HPDE6-E6E7 (cell line): ENCODE measurements around the gene NDUFB11.

Source experiments
- DNase-seq: peaks from one replicate; pipeline ENCODE4 v3.0.0; 2011; ENCODE audit warnings: missing footprints; ENCODE audit errors: extremely low spot score

Gene NDUFB11

DNA sequence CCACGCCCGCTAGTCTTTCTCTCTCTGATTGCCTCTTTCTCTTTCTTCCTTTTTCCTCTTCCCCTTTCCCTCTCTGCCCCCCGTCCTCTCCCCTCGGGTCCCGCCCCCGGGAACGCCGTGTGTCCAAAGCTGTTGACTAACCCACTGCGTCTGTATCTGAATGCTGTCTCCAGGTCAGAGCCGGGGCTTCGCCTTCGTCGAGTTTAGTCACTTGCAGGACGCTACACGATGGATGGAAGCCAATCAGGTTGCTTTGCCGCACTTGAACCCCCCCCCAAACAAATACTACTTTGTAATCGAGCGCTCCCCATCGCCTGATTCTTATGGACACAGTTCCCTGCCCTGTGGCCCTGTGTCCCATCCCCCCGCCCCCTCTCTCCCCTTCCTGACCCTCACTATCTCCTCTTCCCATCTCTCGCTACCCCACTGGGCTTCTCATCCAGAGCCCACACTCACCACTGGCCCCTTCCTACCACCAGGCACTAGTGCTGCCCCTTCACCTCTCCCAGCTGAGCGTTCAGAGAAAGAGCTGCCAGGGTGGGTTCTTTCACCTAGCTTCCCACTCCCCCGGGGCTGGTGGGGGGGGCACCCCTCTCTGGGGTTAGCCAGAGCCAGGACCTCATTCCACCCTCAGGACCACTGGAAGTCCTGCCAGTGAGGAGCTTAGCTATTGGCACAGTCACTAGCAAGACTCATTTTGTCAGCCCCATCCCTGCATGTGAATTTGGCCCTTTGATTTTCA is 30.5 kb upstream of the NDUFB11 start:
- DNase-seq = no peak

DNA sequence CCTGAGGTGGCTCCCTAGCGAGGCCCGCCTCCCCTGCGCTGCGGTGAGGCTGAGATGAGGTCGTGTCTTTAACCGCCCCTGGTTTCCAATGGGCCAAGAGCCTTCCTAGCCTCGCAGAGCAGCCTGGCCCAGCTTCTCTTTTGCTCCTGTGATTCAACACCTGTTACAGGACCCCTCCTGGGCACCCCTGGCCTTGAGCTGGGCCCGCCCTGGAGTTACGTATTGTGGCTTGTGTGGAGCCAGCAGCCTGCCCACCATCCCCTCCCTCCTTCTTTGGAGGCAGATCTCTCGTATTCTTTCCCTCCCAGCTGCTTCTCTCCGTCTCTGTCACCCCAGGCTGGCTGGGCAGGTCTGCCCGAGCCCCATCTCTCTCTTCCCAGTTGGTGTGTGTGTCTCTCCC is 29.9 kb upstream of the NDUFB11 start:
- DNase-seq = no peak

DNA sequence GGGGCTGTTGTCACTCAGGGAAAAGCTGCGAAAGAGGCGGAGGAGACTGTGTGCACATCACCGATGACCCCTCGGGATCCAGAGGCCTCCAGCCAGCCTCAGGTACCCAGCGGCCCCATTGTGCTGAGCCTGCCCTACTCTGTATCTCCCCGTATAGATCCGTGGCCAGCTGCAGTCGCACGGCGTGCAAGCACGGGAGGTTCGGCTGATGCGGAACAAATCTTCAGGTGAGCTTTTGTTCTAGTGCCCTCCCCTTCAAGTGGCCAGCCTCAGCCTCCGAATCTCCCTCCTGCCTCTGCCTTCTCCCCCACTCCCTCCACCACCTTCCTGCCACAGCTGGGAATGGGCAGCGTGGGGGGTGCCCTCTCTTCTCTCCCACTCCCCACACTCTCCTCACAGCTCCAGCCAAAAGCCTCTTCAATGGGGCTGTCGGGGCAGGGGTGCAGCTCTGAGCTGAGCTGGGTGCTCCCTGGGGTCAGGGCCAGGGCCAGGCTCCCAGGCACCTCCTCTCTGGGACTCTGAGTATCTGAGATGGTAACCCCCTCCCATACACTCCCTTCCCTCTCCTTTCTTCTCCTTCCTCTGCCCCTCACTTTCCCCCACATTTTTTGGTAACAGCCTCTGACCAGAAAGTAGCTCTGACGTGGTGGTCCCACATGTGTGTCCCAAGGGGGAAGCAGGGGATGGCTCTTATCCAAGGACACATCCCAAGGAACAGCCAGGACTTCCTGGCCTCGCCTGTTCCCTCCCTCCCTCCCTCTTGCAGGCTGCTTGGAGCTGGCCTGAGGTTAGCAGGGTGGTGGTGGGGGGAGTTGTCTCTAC is 28.7 kb upstream of the NDUFB11 start:
- DNase-seq = no peak

DNA sequence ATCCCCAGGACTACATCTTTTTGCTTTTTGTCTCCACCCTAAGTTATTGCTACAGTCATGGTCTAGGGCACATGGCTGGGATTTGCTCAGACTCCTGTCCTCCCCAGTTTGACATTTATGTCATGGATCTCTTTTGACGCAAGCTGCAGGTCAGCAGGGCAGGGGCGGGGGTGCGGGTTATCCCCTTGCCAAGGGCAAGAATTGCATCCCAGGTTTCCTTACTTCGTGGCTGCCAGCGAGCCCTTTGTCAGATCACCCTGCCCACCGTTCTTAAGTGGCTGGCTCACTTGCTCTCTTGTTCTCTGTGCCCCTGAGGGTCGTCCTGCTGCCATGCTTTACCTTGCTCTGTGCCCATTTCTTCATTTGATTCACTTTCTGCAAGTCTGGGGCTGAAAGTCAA is 28.0 kb upstream of the NDUFB11 start:
- no peak for DNase-seq

DNA sequence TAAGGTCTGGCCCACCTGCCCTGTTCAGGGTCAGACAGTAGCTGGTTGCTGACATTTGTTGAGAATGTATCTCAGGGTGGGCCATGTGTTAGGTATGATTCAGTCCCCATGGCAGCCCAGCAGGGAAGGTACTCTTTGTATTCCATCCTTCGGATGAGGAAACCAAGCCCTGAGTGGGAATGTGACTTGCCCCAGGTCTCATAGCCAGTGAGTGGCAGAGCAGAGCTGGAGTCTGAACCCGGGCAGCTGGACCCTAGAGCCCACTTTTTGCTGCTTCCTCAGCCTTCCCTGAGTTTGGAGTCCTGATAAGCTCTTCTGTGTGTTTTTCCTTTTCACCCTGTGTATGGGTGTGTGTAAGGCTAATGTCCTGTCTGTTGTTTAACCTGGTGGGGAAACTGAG is 27.5 kb upstream of the NDUFB11 start:
- DNase-seq = no peak

DNA sequence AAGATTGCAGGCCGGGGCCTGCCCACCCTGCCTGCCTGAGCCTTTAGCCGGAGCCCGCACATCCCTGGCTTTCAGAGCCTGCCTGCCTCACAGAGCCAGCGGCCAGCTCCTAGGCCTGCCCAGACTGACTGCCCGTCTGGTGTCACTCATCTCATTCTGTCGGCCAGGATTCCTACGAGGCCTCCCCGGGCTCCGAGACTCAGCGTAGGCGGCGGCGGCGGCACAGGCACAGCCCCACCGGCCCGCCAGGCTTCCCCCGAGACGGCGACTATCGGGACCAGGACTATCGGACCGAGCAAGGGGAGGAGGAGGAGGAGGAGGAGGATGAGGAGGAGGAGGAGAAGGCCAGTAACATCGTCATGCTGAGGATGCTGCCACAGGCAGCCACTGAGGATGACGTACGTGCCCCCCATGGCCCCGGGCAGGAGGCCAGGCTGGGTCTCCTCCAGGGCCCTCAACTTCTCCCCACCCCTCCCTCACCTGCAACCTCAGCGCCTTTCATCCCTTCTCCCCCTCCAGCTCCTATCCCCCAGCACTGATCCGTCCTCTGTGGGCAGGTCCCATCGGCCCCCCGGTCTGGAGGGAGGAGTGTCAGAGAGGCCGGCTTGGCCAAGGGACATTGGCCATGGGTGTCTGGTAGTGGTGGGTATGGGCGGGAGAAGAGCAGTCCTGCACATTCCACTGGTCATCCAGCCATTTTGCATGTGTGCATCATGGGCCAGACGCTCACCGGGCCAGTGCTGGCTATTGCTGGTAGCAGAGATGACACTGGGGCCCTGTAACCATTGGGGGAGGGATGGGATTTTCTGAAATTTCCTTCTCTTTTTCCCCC is 26.6 kb upstream of the NDUFB11 start:
- no peak for DNase-seq

DNA sequence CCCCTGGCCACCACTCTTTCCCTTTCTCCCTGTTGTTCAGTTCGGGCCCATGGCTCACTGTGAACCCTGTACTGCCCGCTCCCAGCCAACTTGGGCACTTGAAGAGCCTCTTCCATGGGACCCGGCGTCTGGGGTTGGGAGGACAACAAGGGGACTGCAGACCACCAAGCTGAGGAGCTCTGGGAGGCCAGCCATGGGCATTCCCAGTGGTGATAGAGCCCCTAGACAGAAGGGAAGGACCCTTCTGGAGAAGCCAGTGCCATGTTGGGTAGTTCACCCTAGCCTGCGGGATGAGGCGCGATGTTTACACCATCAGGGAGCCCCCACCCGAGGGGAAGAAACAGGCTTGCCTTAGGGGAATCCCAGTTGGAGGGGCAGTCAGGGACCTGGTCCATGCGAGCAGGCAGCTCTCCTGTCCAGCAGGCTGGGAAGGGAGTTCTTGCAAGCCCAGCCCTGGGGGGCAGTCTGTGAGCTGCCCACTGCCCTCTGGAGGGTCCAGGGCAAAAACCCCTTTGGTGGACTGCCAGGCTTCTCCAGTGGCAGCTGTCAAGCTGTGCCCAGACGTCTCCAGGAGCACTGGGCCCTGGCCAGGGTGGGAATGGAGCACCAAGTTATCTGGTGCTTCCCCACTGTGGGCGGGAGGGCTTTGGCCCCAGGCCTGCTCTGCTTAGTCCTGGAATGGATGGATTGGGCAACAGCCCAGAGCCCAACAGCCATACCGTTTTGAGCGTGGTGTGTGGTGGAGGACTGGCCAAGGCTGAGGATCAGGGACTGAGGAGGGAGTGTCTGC is 25.4 kb upstream of the NDUFB11 start:
- DNase-seq = no peak

DNA sequence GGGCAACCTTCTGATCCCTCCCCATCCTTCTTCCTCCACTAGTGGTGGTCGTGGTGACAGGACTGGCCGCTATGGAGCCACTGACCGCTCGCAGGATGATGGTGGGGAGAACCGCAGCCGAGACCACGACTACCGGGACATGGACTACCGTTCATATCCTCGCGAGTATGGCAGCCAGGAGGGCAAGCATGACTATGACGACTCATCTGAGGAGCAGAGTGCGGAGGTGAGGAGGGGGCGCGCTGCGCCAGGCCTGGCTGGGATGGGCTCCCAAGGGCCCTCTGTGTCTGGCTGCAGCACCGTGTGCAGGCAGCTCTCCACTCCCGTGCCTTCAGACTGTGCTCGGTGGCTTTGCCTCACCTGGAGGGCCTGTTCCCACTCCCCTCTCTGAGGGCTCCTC is 24.8 kb upstream of the NDUFB11 start:
- DNase-seq = no peak

DNA sequence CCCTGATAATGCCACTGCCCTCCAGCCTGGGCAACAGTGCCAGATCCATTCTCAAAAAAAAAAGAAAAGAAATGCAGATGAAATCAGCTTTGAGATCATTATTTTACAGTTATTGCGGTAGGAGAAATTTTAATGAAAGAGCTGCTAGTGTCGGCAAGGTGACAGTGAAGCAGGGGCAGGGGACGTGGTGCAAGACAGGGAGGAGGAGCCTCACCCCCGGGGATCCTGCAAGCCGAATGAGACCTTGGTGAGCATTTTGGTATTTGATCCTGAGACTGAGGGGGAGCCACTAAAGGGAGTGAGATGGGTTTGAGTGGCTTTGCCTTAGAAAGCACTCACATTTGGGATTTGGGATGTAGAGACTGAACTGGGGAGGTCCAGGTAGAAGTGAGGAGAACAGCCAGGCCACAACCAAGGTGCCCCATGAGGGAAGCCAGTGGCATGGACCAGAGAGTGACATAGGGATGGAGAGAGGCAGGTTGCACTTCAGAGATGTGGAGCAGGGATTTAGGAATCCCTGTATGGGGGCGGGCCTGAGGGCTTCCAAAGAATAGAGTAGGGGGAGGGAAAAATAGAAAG is 24.1 kb upstream of the NDUFB11 start:
- no peak for DNase-seq

DNA sequence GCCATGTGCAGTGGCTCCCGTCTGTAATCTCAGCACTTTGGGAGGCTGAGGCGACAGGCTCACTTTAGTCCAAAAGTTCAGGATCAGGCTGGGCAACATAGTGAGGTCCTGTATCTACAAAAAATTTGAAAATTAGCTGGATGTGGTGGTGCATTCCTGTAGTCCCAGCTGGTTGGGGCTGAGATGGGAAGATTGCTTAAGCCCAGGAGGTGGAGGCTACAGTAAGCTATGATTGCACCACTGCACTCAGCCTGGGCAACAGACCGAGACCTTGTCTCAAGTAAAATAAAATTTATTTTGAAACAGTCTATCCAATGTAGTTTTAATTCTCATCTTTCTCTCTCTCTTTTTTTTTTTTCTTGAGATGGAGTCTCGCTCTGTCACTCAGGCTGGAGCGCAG is 21.6 kb upstream of the NDUFB11 start:
- DNase-seq = no peak

DNA sequence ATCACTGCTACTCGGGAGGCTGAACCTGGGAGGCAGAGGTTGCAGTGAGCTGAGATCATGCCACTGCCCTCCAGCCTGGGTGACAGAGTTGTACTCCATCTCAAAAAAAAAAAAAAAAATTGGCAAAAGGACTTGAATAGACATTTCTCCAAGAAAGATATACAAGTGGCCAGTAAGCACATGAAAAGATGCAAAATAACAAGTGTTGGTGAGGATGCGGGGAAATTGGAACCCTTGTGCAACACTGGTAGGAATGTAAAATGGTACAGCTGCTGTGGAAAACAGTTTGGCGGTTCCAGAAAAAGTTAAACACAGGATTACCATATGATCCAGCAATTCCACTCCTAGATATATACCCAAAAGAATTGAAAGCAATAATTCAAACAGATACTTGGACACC is 19.9 kb upstream of the NDUFB11 start:
- DNase-seq = no peak

DNA sequence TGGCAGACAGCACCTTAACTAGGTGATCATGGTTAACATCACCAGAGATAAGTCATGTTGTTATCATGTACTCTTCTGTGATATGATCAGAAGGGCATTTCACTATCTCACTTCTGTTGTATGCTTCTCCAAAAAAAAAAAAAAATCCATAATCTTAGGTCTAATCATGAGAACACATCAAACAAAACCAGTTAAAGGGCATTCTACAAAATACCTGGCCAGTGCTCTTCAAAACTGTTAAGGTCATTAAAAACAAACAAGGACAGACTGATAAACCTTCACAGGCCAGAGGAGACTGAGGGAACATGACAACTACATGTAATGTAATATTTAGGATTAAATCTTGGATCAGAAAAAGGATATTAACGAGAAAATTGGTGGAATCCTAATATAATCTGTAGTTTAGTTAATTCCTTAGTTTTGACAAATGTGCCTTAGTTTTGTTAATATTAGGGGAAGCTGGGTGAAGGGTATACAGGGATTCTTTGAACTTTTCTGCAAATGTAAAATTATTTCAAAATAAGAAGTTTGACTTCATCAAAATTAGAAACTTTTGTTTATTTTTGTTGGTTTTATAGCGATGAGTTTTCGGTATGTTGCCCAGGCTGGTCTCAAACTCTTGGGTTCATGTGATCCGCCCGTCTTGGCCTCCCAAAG is 18.6 kb upstream of the NDUFB11 start:
- no peak for DNase-seq

DNA sequence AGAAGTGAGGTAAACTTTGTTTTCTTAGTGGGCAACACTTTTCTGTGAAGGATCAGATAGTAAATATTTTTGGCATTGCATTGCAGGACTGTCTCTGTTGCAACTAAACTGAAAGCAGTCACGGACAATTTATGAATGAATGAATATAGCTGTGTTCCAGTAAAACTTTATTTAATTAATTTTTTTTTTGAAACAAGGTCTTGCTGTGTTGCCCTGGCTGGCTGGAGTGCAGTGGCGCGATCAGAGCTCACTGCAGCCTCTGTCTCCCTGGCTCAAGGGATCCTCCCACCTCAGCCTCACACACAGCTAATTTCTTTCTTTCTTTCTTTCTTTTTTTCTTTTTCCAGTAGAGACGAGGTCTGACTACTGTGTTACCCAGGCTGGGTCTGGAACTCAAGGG is 16.3 kb upstream of the NDUFB11 start:
- no peak for DNase-seq

DNA sequence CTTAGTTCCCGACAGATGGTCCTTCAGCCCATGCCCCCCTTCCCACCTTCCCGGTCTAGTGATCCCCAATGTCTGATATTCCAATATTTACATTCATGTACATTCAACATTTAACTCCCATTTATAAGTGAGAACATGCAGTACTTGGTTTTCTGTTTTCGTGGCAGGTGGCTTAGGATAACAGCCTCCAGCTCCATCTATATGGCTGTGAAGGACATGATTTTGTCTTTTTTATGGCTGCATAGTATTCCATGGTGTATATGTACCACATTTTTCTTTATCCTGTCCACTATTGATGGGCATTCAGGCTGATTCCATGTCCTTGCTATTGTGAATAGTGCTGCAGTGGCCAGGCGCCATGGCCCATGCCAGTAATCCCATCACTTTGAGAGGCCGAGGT is 14.3 kb upstream of the NDUFB11 start:
- DNase-seq = no peak

DNA sequence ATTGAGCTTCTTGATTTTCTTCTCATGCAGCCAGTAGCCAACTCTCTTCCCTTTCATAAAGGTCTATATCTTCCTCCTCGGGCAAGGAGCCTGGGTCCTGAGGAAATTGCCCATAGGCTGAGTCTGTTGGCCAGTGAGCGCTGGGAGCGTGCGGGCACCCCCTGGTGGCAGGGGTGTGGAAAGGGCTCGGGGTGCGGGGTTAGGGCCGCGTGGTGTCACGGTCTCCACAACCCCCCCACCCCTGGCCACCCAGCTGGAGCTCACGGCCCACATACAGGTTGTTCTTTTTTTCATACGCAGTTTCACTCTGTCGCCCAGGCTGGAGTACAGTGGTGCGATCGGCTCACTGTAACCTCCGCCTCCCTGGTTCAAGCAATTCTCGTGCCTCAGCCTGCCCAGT is 13.6 kb upstream of the NDUFB11 start:
- DNase-seq = no peak

DNA sequence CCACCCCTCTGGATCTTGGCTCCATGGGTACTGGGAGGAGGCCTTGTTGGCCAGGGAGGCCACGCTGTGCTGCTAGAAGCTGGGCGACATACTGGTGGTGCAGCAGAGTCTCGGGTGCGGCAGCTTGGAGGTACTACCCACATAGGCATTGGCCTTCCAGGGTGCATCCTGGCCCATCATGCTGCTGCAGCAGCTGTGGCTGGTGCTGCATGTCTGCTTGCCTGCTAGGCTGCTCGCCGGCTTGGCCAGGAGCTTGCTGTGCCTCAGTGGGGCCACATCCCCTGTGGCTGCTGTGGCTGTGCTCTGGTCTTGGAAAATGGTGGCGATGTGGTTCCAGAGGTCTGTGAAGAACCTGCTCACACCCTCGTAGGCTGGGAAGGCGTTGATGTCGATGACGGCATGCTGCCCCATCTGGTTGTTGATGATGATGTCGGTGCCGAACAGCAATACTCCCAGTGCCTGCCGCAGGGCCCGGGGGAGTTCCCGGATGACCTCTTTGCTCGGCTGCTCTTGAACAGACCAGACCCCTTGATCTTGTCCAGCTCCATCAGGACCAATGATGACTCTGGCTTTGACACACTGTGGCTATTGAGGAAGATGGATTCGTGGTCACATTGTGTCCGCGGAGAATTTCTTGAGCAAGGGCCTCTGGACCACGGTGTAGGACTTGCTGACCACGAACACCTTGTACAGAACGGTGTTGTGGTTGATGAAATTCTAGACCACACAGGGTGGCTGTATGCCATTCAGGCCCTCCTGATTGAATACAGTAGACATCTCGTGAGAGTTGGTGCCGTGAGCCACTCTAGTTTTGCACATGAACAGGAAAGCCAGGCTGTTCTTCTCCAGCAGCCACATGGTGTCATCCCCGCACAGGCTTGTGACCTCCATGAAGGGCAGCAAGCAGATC is 12.4 kb upstream of the NDUFB11 start:
- no peak for DNase-seq

DNA sequence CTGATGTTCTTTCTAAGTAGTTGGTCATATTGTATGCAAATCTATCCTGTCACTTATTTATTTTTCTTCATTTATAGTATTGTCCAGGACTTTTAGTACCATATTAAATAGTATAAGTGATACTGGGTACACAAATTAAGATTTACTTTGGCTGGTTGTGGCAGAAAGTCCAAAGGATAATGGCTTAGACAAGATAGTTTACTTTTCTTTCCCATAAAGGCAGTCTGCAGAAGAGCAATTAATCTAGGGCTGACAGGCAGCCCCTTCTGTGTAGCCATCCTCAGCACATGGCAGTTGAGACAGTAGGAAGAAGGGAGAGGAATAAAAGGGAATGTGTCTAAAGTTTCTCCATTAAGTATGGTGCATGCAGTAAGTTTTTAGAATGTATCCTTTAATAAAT is 6.9 kb upstream of the NDUFB11 start:
- DNase-seq = no peak

DNA sequence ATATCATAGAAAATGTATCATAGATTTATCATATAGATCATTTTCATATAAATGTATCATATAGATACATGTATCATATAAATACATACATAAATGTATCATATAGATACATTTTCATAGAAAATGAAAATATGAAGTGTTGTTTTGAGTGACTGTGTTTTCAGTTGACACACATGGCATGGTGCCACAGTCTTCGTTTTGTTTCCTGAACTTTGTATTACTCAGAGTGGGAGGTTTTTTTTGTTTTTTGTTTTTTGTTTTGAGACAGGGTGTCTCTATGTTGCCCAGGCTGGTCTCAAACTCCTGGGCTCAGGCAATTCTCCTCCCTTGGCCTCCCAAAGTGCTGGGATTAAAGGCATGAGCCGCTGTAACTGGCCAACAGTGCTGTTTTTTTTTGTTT is 4.4 kb upstream of the NDUFB11 start:
- no peak for DNase-seq

DNA sequence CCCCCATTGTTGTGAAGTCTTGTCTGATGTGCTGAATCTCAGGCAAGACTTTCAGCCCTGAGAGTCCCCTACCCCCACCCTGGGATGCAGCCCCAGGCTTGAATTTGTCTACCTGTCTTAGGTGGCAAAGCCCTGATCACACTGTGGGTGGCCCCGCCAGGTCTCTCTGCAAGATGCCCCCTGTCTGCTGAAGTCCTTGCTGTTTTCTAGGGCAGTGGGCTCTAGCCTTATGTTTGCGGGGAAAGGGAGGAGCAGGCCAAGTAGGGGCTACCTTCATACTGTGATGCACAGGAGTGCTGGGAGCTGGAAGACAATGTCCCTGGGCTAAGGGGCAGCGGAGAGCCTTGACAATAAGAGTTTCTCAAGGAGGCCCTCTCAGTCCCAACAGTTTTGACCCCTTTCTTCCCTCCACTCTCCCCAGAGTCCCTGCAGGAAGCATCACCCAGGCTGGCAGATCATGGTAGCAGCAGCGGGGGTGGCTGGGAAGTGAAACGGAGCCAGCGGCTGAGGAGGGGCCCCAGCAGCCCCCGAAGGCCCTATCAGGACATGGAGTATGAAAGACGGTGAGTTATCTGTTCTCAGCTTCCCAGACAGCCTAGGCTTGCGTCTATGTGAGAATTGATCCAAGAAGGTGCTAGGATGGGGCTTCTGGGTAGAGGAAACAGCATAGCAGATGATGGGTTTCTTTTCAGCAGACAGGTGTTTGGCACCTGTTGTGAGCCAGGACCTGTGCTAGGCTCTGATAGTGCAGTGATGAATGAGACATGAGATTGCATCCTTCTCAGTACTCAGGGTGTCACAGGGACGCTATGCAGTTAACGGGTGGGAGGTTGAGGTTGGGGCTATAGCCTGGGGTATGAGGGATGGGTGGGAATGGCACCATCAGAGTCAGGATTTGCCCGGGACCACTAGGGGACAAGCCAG is 2.7 kb upstream of the NDUFB11 start:
- DNase-seq = no peak
